Stimulated activated CD8-positive, alpha-beta memory T cell treated with anti-CD3 and anti-CD28 coated beads, Interleukin-12 subunit alpha, Interleukin-12 subunit beta, amount 100 ng/mL, for 24 hours (primary cell): ENCODE measurements around the gene NEDD8.

ENCODE experiments used
- DNase-seq: peaks from one replicate; pipeline ENCODE4 v3.0.0-alpha.2; 2020; ENCODE audit errors: extremely low read depth

NEDD8 gene

GRCh38 chr14:24179961-24180796, 52.0 kb downstream of the NEDD8 start:
- no peak for DNase-seq

- no peak for DNase-seq
Measured at GRCh38 chr14:24179294-24179960, 52.7 kb downstream of the NEDD8 start.

GRCh38 chr14:24178399-24179178, 53.6 kb downstream of the NEDD8 start:
- DNase-seq: no peak

- no peak for DNase-seq
Measured at GRCh38 chr14:24177891-24178290, 54.3 kb downstream of the NEDD8 start.

GRCh38 chr14:24177041-24177825, 54.9 kb downstream of the NEDD8 start:
- DNase-seq: no peak

GRCh38 chr14:24176599-24176998, 55.6 kb downstream of the NEDD8 start:
- DNase-seq: no peak

GRCh38 chr14:24172871-24173281, 59.3 kb downstream of the NEDD8 start:
- no peak for DNase-seq

GRCh38 chr14:24172261-24172860, 59.8 kb downstream of the NEDD8 start:
- DNase-seq: no peak

GRCh38 chr14:24171422-24172260, 60.5 kb downstream of the NEDD8 start, which contains the start of gene REC8:
Gene REC8 (plus strand): TSS chr14:24172080. CDS start chr14:24172553, 473 bp downstream.
- DNase-seq: peak; percentile 41

- DNase-seq: no peak
Measured at GRCh38 chr14:24167469-24168114, 64.6 kb downstream of the NEDD8 start.
